Stomach (tissue), 9 donors: Measurements from ENCODE around the gene ZNF763. TPM values are rescaled to one million over a fixed set of nuclear protein-coding genes. Genes with fewer than 3 reads are reported as not detected.

Experiments
- DNase-seq, 2 donors: peaks; one replicate each; pipeline versions ENCODE4 v3.0.0 to v3.0.0-alpha.2; 2013 to 2019
- H3K27ac ChIP-seq, 5 donors: fragments of 200-600 bp in 4 of 5; sonication (generic) in 4 of 5; one replicate each; pipeline ENCODE4 v1.5.1; 2013 to 2019; ENCODE audit warnings: mild to moderate bottlenecking in 1 of 5, moderate library complexity in 1 of 5
- H3K27me3 ChIP-seq, 3 donors: fragments of 200-600 bp; sonication (generic); one replicate each; pipeline ENCODE4 v1.5.1; 2017 to 2019; ENCODE audit warnings: mixed run types in 1 of 3
- H3K36me3 ChIP-seq, 4 donors: fragments of 200-600 bp; sonication (generic); 1 replicate in 3 of 4; 2 replicates in 1 of 4; pipeline ENCODE4 v1.5.1; 2016 to 2019
- H3K4me1 ChIP-seq, 4 donors: fragments of 200-600 bp; sonication (generic); one replicate each; pipeline ENCODE4 v1.5.1; 2016 to 2019
- H3K4me3 ChIP-seq, 4 donors: fragments of 200-600 bp; sonication (generic) in 3 of 4; one replicate each; pipeline ENCODE4 v1.5.1; 2016 to 2019; ENCODE audit warnings: mild to moderate bottlenecking in 1 of 4
- H3K9me3 ChIP-seq, 4 donors: fragments of 200-600 bp; sonication (generic); one replicate each; pipeline ENCODE4 v1.5.1; 2016 to 2019
- CTCF ChIP-seq, 7 experiments: fragments of 450-650 bp in 4 of 7; fragments of 200-600 bp in 3 of 7; sonication (generic) in 3 of 7; IDR thresholded peaks; one replicate each; pipeline ENCODE4 v1.5.1; 2016 to 2019; ENCODE audit warnings: antibody characterized with exemption in 7 of 7, control low read depth in 2 of 7, mild to moderate bottlenecking in 1 of 7
- EP300 ChIP-seq: sonication (generic); formaldehyde crosslinking; IDR thresholded peaks from one replicate; pipeline ENCODE4 v1.6.1; 2017; ENCODE audit warnings: antibody characterized with exemption
- POLR2A ChIP-seq, 4 donors: fragments of 450-650 bp; IDR thresholded peaks; one replicate each; pipeline ENCODE4 v1.6.1; 2016; ENCODE audit warnings: antibody characterized with exemption in 4 of 4, control low read depth in 2 of 4, mild to moderate bottlenecking in 1 of 4, moderate library complexity in 1 of 4
- POLR2AphosphoS5 ChIP-seq, 3 donors: sonication (generic); formaldehyde crosslinking; IDR thresholded peaks; one replicate each; pipeline ENCODE4 v1.6.1; 2016; ENCODE audit warnings: antibody characterized with exemption in 3 of 3
- WGBS, 5 donors: extraction: QIAGEN DNeasy Blood & Tissue Kit in 3 of 5; methylation state at CpG; one replicate each; pipeline versions ENCODE4 v1.1.5 to v1.1.7; 2013 to 2018; 5-methylcytosine and 5-hydroxymethylcytosine counted together
- intact Hi-C: fragments of 100-400 bp; cut with DNase I; formaldehyde crosslinking; loops from one replicate; pipeline ENCODE4 v1.15.1; 2023; ENCODE audit warnings: low total_unique reads
- polyA plus RNA-seq, 3 donors: library from polyadenylated mRNA; stranded (reverse); fragments of 200-250 nt; gene quantifications; one replicate each; pipeline ENCODE4 v1.2.3, GENCODE V29; 2013
- total RNA-seq, 5 donors: library from RNA; depleted of rRNA; stranded (reverse); fragments of >200 nt; gene quantifications; one replicate each; pipeline versions ENCODE4 v1.1.0 to v1.2.3, GENCODE V29; 2014 to 2016
- donor health status: healthy with polysubstance abuse.
- donor health status: Bipolar disorder and iron deficiency.
- donor health status: healthy.

ZNF763 gene
- total and polyA plus RNA-seq, 8 donors: 1.3 to 5.7 (median 3.3) TPM; not detected in 1

- no peaks in the 10 kb centered on the region for H3K4me1 ChIP-seq
- H3K4me3 ChIP-seq: no peak overlapping the region
- no peaks in the 10 kb centered on the region for H3K27me3 ChIP-seq
- DNase-seq: no peak
- intact Hi-C loops: no loop called here
- H3K27ac ChIP-seq: no peak overlapping the region
- peaks cover 70 to 94% (median 86%) of the 10 kb centered on the region in 4 donors for H3K9me3 ChIP-seq
- TF ChIP-seq EP300 (no peak), POLR2A (IDR thresholded peaks at IDR 0.05) (no peak), POLR2AphosphoS5 (IDR thresholded peaks at IDR 0.05) (no peak), CTCF (IDR thresholded peaks at IDR 0.05) (no peak)
- H3K36me3 ChIP-seq: peaks cover 54 to 92% (median 82%) of the 10 kb centered on the region in 4 donors
- WGBS, 5 donors: 95 to 97% (median 97%) methylated on average over 10 of the region's 10 CpGs
These were observed 22.6 kb upstream of the ZNF763 start for GRCh38 chr19:11942008-11942842.

- Histone ChIP-seq H3K36me3 (peaks cover 59 to 92% (median 86%) of the 10 kb centered on the region in 4 donors), H3K4me1 (no peaks in the 10 kb centered on the region), H3K27ac (no peak overlapping the region), H3K4me3 (no peak overlapping the region), H3K27me3 (no peaks in the 10 kb centered on the region), H3K9me3 (peaks cover 75 to 94% (median 88%) of the 10 kb centered on the region in 4 donors)
- no peak for DNase-seq
- intact Hi-C loops: no loop called here
- no peak for TF ChIP-seq POLR2AphosphoS5 (IDR thresholded peaks at IDR 0.05)
- TF ChIP-seq CTCF (IDR thresholded peaks at IDR 0.05): no peak
- TF ChIP-seq POLR2A (IDR thresholded peaks at IDR 0.05): no peak
- TF ChIP-seq EP300: no peak
These were observed 22.1 kb upstream of the ZNF763 start for GRCh38 chr19:11942843-11943108.

GRCh38 chr19:11944656-11945055 lies 20.2 kb upstream of the ZNF763 start:
- DNase-seq: no peak
- intact Hi-C loops: no loop called here
- H3K36me3 ChIP-seq: peaks cover 78 to 100% (median 97%) of the 10 kb centered on the region in 4 donors
- H3K27me3 ChIP-seq: no peaks in the 10 kb centered on the region
- H3K27ac ChIP-seq: no peak overlapping the region
- TF ChIP-seq CTCF (IDR thresholded peaks at IDR 0.05) (no peak), POLR2AphosphoS5 (IDR thresholded peaks at IDR 0.05) (no peak), EP300 (no peak)
- H3K4me1 ChIP-seq: no peaks in the 10 kb centered on the region
- H3K9me3 ChIP-seq: peaks cover 87 to 100% (median 97%) of the 10 kb centered on the region in 4 donors
- peak overlapping the region in 1 of 4 donors; percentile 1 for H3K4me3 ChIP-seq
- WGBS, 5 donors: 91 to 100% (median 98%) methylated on average over 4 of the region's 4 CpGs

GRCh38 chr19:11948646-11949045 lies 16.2 kb upstream of the ZNF763 start:
- no peaks in the 10 kb centered on the region for H3K4me1 ChIP-seq
- H3K27ac ChIP-seq: no peak overlapping the region
- peaks cover 67 to 92% (median 79%) of the 10 kb centered on the region in 4 donors for H3K36me3 ChIP-seq
- no peak overlapping the region for H3K4me3 ChIP-seq
- intact Hi-C loops: no loop called here
- DNase-seq: no peak
- peaks cover 98 to 100% (median 100%) of the 10 kb centered on the region in 4 donors for H3K9me3 ChIP-seq
- WGBS, 5 donors: 90 to 99% (median 97%) methylated on average over 3 of the region's 3 CpGs
- no peaks in the 10 kb centered on the region for H3K27me3 ChIP-seq
- TF ChIP-seq EP300: no peak
- TF ChIP-seq POLR2A (IDR thresholded peaks at IDR 0.05): no peak
- TF ChIP-seq CTCF (IDR thresholded peaks at IDR 0.05): no peak
- no peak for TF ChIP-seq POLR2AphosphoS5 (IDR thresholded peaks at IDR 0.05)
